Skeletal muscle tissue (tissue), 4 donors: ENCODE results near the gene MIDN. TPM values are rescaled to one million over a fixed set of nuclear protein-coding genes. Genes with fewer than 3 reads are reported as not detected.

Source experiments
- H3K27ac ChIP-seq: one replicate; pipeline ENCODE4 v1.7.0; 2013; ENCODE audit warnings: mild to moderate bottlenecking, low read depth, low read length, inconsistent platforms
- H3K27me3 ChIP-seq, 3 donors: one replicate each; pipeline ENCODE4 v1.7.0; 2013; ENCODE audit warnings: low read length in 3 of 3; ENCODE audit not compliant: control insufficient read depth in 3 of 3, insufficient read depth in 3 of 3
- H3K36me3 ChIP-seq, 3 donors: one replicate each; pipeline ENCODE4 v1.7.0; 2013; ENCODE audit warnings: low read length in 3 of 3; ENCODE audit not compliant: control insufficient read depth in 3 of 3, insufficient read depth in 3 of 3
- H3K4me1 ChIP-seq, 3 donors: one replicate each; pipeline ENCODE4 v1.7.0; 2013; ENCODE audit warnings: low read length in 3 of 3, mild to moderate bottlenecking in 3 of 3; ENCODE audit not compliant: control insufficient read depth in 3 of 3, insufficient read depth in 3 of 3
- H3K4me3 ChIP-seq, 3 donors: one replicate each; pipeline ENCODE4 v1.7.0; 2013; ENCODE audit warnings: low read length in 3 of 3
- H3K9ac ChIP-seq, 3 donors: one replicate each; pipeline ENCODE4 v1.7.0; 2013; ENCODE audit warnings: low read length in 3 of 3, mild to moderate bottlenecking in 3 of 3, moderate library complexity in 2 of 3, low read depth in 1 of 3
- H3K9me3 ChIP-seq, 3 donors: one replicate each; pipeline ENCODE4 v1.7.0; 2013; ENCODE audit warnings: low read length in 3 of 3; ENCODE audit not compliant: control insufficient read depth in 3 of 3
- total RNA-seq: library from RNA; depleted of rRNA; stranded (reverse); fragments of >200 nt; gene quantifications from one replicate; pipeline ENCODE4 v1.2.3, GENCODE V29; 2014
- donor health status: Osteomylitis.

Gene MIDN
- total RNA-seq, 1 donor from 2014 or later, result 5.2 TPM

DNA sequence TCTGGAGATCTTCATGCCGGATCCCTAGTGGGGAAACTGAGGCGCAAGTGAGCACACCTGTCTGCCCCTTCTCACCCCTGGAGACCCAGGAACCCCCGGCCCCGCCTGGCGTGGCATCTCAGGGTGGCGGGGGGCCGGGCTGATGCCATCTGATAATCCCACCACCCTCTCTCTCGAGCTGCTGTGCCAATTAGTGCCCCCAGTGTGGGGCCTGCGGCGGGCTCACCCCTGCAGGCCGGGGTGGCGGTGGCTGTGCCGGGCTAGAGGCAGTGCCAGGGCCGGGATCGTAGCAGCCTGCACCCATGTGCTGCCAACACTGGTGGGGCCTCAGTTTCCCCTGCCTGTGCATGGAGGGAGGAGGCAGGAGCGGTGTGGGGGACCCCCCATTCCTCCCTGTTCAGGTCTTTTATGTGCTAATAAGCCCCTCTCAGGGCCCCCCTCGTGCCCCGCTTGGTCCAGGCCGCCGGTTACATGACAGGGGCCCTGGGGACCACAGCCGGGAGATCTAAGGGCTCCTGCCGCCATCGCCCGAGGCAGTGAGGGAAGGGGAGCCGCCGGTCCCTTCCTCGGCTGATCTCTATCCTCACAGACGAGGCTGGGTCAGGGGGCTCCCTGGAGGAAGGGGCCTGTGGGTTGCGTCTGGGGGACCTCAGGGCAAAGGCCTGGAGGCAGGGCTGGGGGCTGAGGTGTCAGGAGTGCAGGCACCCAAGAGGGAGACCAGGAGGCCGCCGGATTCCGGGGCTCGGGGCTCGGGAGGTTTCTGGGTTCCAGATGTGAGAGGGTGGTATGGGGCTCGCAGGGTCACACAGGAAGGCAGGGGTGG lies 45.6 kb downstream of the MIDN start:
- no peaks in the 10 kb centered on the region for H3K9me3 ChIP-seq
- no peak overlapping the region for H3K9ac ChIP-seq
- no peak overlapping the region for H3K27ac ChIP-seq
- H3K27me3 ChIP-seq, result peaks cover 59 to 79% (median 75%) of the 10 kb centered on the region in 3 donors
- no peaks in the 10 kb centered on the region for H3K4me1 ChIP-seq
- no peaks in the 10 kb centered on the region for H3K36me3 ChIP-seq
- H3K4me3 ChIP-seq, result no peak overlapping the region

DNA sequence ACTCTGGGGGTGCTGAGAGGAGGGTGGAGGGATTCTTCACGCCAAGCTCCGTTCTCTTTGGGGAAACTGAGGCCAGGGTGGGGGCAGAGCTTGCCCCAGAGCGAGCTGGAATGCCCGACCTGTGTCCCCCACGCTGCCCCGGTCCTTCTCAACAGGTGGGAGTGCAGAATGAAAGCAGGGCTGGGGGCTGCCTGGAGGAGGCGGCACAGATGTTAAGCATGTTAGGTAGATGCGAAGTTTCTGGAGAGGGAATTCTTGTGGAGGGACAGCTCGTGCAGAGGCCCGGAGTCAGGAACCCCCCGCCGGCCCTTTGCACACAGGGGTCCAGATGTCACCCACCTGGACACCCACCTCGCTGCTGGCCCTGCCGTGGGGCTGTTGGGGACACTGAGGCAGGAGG lies 46.3 kb downstream of the MIDN start:
- H3K27me3 ChIP-seq, result peaks cover 52 to 74% (median 69%) of the 10 kb centered on the region in 3 donors
- H3K36me3 ChIP-seq, result no peaks in the 10 kb centered on the region
- no peaks in the 10 kb centered on the region for H3K9me3 ChIP-seq
- no peak overlapping the region for H3K9ac ChIP-seq
- no peaks in the 10 kb centered on the region for H3K4me1 ChIP-seq
- no peak overlapping the region for H3K4me3 ChIP-seq
- no peak overlapping the region for H3K27ac ChIP-seq

DNA sequence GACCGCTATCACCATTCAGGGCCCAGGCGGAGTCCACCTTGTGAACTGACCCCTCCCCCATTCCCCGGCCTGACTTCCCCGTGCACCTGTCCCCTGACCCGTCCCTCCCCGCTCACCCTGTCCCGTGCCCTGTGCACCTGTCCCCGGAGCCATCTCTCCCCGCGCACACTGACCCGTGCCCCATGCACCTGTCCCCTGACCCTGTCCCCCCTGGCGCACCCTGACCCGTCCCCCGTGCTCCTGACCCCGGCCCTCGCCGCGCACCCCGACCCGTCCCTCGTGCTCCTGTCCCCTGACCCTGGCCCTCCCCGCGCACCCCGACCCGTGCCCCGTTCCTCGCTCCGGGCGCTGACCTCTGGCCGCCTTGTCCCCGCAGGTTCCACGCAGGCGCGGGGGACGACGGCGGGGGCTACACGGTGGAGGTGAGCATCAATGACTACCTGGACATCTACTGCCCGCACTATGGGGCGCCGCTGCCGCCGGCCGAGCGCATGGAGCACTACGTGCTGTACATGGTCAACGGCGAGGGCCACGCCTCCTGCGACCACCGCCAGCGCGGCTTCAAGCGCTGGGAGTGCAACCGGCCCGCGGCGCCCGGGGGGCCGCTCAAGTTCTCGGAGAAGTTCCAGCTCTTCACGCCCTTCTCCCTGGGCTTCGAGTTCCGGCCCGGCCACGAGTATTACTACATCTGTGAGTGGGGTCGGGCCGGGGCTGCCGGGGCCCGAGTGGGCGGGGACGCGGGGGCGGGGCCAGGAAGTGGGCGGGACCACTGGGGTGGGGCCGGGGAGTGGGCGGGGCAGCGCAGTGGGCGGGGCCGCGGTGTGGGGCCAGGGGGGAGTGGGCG lies 47.0 kb downstream of the MIDN start:
- Histone ChIP-seq H3K36me3 (no peaks in the 10 kb centered on the region), H3K9ac (no peak overlapping the region), H3K4me3 (no peak overlapping the region), H3K27ac (no peak overlapping the region), H3K27me3 (peaks cover 47 to 67% (median 67%) of the 10 kb centered on the region in 3 donors), H3K9me3 (no peaks in the 10 kb centered on the region), H3K4me1 (no peaks in the 10 kb centered on the region)

DNA sequence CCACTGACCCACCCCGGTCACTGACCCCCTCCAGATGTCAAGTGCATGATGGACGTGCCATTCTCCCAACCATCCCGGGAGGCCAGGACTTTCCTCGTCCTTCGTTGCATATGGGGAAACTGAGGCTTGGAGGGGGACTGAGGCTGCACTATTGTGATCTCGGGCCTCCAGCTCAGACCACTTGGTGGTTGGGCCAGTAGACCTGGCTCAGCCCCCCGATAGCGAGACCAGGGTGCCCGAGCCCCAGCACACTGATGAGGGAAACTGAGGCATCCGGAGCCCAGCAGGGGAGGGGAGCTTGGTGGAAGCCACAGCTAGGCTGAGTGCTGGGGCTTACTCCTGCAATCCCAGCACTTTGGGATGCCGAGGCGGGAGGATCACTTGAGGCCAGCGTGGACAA lies 47.7 kb downstream of the MIDN start:
- Histone ChIP-seq H3K9me3 (no peaks in the 10 kb centered on the region), H3K36me3 (no peaks in the 10 kb centered on the region), H3K4me1 (no peaks in the 10 kb centered on the region), H3K4me3 (no peak overlapping the region), H3K27ac (no peak overlapping the region), H3K27me3 (peaks cover 40 to 60% (median 60%) of the 10 kb centered on the region in 3 donors), H3K9ac (no peak overlapping the region)

DNA sequence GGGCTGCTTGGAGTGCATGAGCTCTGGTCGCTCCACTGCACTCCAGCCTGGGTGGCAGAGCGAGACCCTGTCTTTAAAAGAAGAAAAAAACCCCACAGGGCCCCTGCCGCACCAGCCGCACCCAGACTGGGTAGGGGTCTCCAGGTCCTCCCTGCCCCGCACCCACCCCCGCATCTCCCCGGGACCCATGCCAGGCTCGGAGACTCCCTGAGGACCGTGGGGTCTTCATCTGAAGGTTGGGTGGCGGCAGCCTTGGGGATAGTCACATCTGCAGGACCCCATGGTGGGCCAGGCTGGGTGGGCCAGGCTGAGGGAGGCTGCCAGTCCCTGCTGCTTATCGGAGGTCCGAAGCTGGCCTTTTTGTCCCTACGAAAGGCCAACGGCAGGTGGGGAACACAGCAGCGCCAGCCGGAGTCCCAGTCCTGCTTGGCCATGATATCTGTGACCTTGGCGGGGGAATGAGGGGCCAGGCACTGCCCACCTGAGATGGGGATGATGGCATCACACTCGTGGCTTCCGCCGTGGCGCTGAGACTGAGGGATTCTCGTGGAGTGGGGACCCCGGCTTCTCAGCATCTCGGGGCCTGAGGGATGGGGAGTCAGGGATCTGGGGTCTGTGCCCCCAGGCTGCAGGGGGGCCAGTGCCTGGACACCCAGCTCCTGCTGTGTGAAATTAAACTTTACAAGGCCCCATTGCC lies 48.3 kb downstream of the MIDN start:
- Histone ChIP-seq H3K9me3 (no peaks in the 10 kb centered on the region), H3K4me3 (no peak overlapping the region), H3K4me1 (no peaks in the 10 kb centered on the region), H3K9ac (no peak overlapping the region), H3K36me3 (no peaks in the 10 kb centered on the region), H3K27ac (no peak overlapping the region), H3K27me3 (peaks cover 35 to 54% (median 54%) of the 10 kb centered on the region in 3 donors)

DNA sequence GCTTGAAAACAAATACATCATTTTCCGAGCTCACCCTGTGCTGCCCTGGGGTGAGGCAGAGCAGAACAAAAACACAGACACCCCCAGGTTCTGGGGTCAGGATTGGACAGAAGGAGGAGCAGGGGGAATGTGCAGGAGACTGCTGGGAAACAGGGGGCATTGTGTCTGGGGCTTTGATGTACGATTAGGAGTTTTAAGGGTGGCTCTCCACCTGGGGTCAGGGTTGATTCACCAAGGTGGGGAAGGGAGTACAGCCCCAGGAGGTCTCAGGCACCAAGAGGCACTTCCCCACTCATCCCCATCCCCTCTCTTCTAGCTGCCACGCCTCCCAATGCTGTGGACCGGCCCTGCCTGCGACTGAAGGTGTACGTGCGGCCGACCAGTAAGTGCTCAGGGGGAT lies 49.9 kb downstream of the MIDN start:
- H3K4me3 ChIP-seq, result no peak overlapping the region
- H3K9ac ChIP-seq, result no peak overlapping the region
- H3K36me3 ChIP-seq, result no peaks in the 10 kb centered on the region
- no peaks in the 10 kb centered on the region for H3K4me1 ChIP-seq
- H3K27me3 ChIP-seq, result peaks cover 24 to 45% (median 39%) of the 10 kb centered on the region in 3 donors
- no peak overlapping the region for H3K27ac ChIP-seq
- no peaks in the 10 kb centered on the region for H3K9me3 ChIP-seq

DNA sequence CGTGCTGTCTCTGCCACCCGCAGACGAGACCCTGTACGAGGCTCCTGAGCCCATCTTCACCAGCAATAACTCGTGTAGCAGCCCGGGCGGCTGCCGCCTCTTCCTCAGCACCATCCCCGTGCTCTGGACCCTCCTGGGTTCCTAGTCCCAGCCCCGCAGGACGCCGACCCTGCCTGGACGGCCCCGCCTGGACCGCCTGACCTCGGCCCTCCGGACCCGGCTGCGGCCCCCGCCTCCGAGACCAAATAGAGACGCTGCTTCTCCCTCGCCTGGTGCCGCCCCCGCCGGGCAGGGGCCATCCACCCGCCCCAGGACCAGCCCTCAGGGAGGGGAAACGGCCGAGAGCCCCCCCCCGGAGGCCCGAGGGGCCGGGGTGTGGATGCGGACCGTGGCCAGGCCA lies 51.4 kb downstream of the MIDN start:
- Histone ChIP-seq H3K27ac (no peak overlapping the region), H3K4me1 (no peaks in the 10 kb centered on the region), H3K27me3 (peaks cover 15 to 29% (median 23%) of the 10 kb centered on the region in 3 donors), H3K36me3 (no peaks in the 10 kb centered on the region), H3K9ac (no peak overlapping the region), H3K4me3 (no peak overlapping the region), H3K9me3 (no peaks in the 10 kb centered on the region)

DNA sequence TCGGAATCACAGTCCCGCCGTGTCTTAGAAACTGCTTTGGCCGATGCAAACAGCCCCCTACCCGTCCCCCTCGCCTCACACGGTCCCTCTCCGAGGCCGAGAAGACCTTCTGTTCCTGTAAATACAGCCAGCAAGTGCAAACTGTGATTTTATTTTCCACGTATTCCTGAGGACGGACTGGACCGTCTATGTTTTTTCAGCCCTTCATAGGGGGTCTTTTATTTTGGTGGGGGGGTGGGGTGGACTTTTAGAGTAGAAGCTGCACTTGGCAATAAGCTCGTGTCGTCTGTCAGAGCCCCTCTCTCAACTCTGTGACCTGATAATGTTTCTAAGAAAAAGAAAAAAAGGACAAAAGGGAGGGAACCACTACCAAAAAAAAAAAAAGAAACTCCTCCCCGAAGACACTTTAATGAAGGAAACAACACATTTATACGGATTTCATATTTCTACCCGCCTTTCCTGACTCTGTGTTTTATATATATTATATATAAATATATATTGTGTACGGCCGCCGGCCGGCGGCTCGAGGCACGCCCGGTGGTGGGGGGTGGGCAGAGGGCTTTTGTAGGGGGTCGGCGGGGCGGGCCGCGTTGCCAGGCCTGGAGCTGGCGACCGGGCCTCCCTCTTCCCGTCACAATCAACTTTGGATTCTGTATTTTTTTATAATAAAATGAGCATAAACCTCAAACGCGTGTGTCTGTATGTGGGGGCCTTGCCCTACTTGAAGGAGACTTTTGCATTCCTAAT lies 52.5 kb downstream of the MIDN start:
- Histone ChIP-seq H3K9ac (no peak overlapping the region), H3K36me3 (no peaks in the 10 kb centered on the region), H3K27me3 (peaks cover 7 to 20% (median 18%) of the 10 kb centered on the region in 3 donors), H3K4me3 (no peak overlapping the region), H3K9me3 (no peaks in the 10 kb centered on the region), H3K4me1 (no peaks in the 10 kb centered on the region), H3K27ac (no peak overlapping the region)

DNA sequence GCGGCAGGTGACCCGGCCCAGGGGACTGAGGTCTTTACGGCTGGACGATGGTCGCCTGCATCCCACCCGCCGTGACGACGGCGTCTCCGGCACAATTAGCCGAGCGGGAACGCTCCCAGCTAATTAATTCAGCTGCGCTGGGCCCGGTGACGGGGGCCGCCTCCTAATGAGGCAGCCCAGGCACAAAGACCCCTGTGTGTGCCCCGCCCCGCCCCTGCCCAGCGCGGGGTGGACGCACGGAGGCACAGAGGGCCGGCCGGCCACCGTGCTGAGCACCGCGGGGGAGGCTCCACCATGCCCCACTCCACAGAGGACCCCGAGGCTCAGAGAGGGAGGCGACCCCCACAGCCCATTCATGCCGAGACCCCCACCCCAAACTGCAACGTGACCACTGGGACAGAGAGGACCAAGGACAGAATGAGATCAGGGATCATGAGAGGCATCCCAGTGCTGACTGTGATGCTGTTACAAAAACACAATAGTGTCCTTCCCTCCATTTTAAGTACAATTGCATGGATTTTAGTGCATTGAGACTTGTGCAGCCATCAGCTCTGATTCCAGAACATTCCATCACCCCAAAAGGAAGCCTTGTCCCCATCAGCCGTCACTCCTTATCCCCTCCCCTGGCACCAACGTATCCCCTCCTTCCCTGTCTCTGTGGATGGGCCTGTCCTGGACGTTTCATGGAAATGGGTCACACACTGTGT lies 54.3 kb downstream of the MIDN start:
- Histone ChIP-seq H3K27me3 (peaks cover 2 to 12% (median 10%) of the 10 kb centered on the region in 3 donors), H3K4me3 (no peak overlapping the region), H3K36me3 (no peaks in the 10 kb centered on the region), H3K9me3 (no peaks in the 10 kb centered on the region), H3K9ac (no peak overlapping the region), H3K27ac (no peak overlapping the region), H3K4me1 (no peaks in the 10 kb centered on the region)
